Stimulated activated CD8-positive, alpha-beta memory T cell treated with anti-CD3 and anti-CD28 coated beads, Interleukin-4, amount 100 ng/mL, for 48 hours (primary cell): ENCODE data around the gene SLC38A1.
"Not testable (repeated sequence)": the region's sequence is repeated elsewhere in the genome, so short reads cannot be mapped to it uniquely, and the experiment has no call there.

Experiments
- DNase-seq: peaks from one replicate; pipeline ENCODE4 v3.0.0-alpha.2; 2020

SLC38A1 gene

GRCh38 chr12:46162549-46163076 is 106.2 kb downstream of the SLC38A1 start:
- DNase-seq, result not testable (repeated sequence)

GRCh38 chr12:46160981-46161690 is 107.7 kb downstream of the SLC38A1 start:
- no peak for DNase-seq

GRCh38 chr12:46160101-46160980 is 108.5 kb downstream of the SLC38A1 start:
- no peak for DNase-seq

GRCh38 chr12:46159309-46159901 is 109.4 kb downstream of the SLC38A1 start:
- DNase-seq, result no peak

GRCh38 chr12:46158501-46158900 is 110.3 kb downstream of the SLC38A1 start:
- DNase-seq, result no peak

GRCh38 chr12:46154221-46154985 is 114.4 kb downstream of the SLC38A1 start:
- DNase-seq, result no peak

- no peak for DNase-seq
These were observed 115.5 kb downstream of the SLC38A1 start for GRCh38 chr12:46153268-46153872.

- DNase-seq, result no peak
These were observed 116.4 kb downstream of the SLC38A1 start for GRCh38 chr12:46152456-46152855.

GRCh38 chr12:46150735-46151134 is 118.1 kb downstream of the SLC38A1 start:
- DNase-seq, result no peak

- no peak for DNase-seq
These were observed 118.9 kb downstream of the SLC38A1 start for GRCh38 chr12:46149905-46150304.

- no peak for DNase-seq
These were observed 119.8 kb downstream of the SLC38A1 start for GRCh38 chr12:46149079-46149464.

- no peak for DNase-seq
These were observed 120.3 kb downstream of the SLC38A1 start for GRCh38 chr12:46148327-46149078.

- DNase-seq, result no peak
These were observed 121.7 kb downstream of the SLC38A1 start for GRCh38 chr12:46147144-46147543.

GRCh38 chr12:46145881-46146280 is 123.0 kb downstream of the SLC38A1 start:
- no peak for DNase-seq

GRCh38 chr12:46144433-46144832 is 124.4 kb downstream of the SLC38A1 start:
- no peak for DNase-seq

GRCh38 chr12:46136249-46136648 is 132.6 kb downstream of the SLC38A1 start:
- DNase-seq, result no peak

GRCh38 chr12:46135750-46136149 is 133.1 kb downstream of the SLC38A1 start:
- no peak for DNase-seq

GRCh38 chr12:46134852-46135251 is 134.0 kb downstream of the SLC38A1 start:
- DNase-seq, result no peak

- no peak for DNase-seq
These were observed 134.5 kb downstream of the SLC38A1 start for GRCh38 chr12:46134205-46134811.

- no peak for DNase-seq
These were observed 135.1 kb downstream of the SLC38A1 start for GRCh38 chr12:46133751-46134150.
